K562 (cell line): Measurements from ENCODE around the gene HMGCL. TPM values are rescaled to one million over a fixed set of nuclear protein-coding genes. Genes with fewer than 3 reads are reported as not detected.

Experiments
- ATF6 ChIP-seq: sonication (generic); formaldehyde crosslinking; IDR thresholded peaks from 2 replicates; pipeline ENCODE4 v1.4.0; 2020; ENCODE audit warnings: mild to moderate bottlenecking, missing genetic modification reagents
- ELF4 ChIP-seq: fragments of 450-650 bp; formaldehyde crosslinking; IDR thresholded peaks from 2 replicates; pipeline ENCODE4 v1.4.0; 2022; ENCODE audit warnings: missing genetic modification characterization
- LEF1 ChIP-seq: fragments of 450-650 bp; IDR thresholded peaks from 2 replicates; pipeline ENCODE4 v1.6.1; 2016; ENCODE audit warnings: mild to moderate bottlenecking
- MCM5 ChIP-seq: fragments of 450-650 bp; IDR thresholded peaks from 2 replicates; pipeline ENCODE4 v1.6.1; 2016; ENCODE audit warnings: low read depth
- PHF20 ChIP-seq: fragments of 450-650 bp; IDR thresholded peaks from 2 replicates; pipeline ENCODE4 v1.6.1; 2018; ENCODE audit not compliant: partially characterized antibody
- PKNOX1 ChIP-seq: fragments of 450-650 bp; IDR thresholded peaks from 2 replicates; pipeline ENCODE4 v1.6.1; 2016
- POU5F1 ChIP-seq: fragments of 150-350 bp; IDR thresholded peaks from 2 replicates; pipeline ENCODE4 v1.6.1; 2014; ENCODE audit warnings: borderline replicate concordance, low read length, low read depth, mild to moderate bottlenecking; ENCODE audit not compliant: partially characterized antibody
- SMARCC2 ChIP-seq: fragments of 450-650 bp; IDR thresholded peaks from 2 replicates; pipeline ENCODE4 v1.6.1; 2017; ENCODE audit warnings: antibody characterized with exemption, moderate library complexity, mild to moderate bottlenecking, low read depth
- SP1 ChIP-seq: sonication (generic); formaldehyde crosslinking; IDR thresholded peaks from 2 replicates; pipeline ENCODE4 v1.8.1; 2022; ENCODE audit warnings: mild to moderate bottlenecking, missing genetic modification reagents
- TAF7 ChIP-seq: fragments of 450-650 bp; IDR thresholded peaks from 2 replicates; pipeline ENCODE4 v1.6.1; 2016; ENCODE audit warnings: missing genetic modification characterization, missing compliant biosample characterization
- TARDBP ChIP-seq: fragments of 450-650 bp; IDR thresholded peaks from 2 replicates; pipeline ENCODE4 v1.6.1; 2016
- TOE1 ChIP-seq, 2 experiments: fragments of 450-650 bp in 1 of 2; sonication (generic) in 1 of 2; formaldehyde crosslinking in 1 of 2; IDR thresholded peaks; 2 replicates each; pipeline versions ENCODE4 v1.7.1 to v1.8.0; 2016 to 2022; ENCODE audit warnings: borderline replicate concordance in 2 of 2, mild to moderate bottlenecking in 2 of 2, antibody characterized with exemption in 1 of 2, inconsistent platforms in 1 of 2, low read depth in 1 of 2, missing genetic modification reagents in 1 of 2, moderate library complexity in 1 of 2
- USF1 ChIP-seq: sonication (generic); formaldehyde crosslinking; IDR thresholded peaks from 2 replicates; pipeline ENCODE4 v1.9.0; 2022; ENCODE audit warnings: mild to moderate bottlenecking, missing genetic modification reagents
- VEZF1 ChIP-seq: fragments of 200-800 bp; sonication (Bioruptor generic); IDR thresholded peaks from 2 replicates; pipeline ENCODE4 v1.6.1; 2017; ENCODE audit warnings: missing genetic modification characterization, missing compliant biosample characterization
- ZNF407 ChIP-seq: fragments of 450-650 bp; IDR thresholded peaks from 2 replicates; pipeline ENCODE4 v1.6.1; 2016; ENCODE audit warnings: low read depth
- polyA plus RNA-seq, 8 experiments: library from polyadenylated mRNA; depleted of rRNA in 4 of 8; stranded (reverse) in 5 of 8; unstranded in 3 of 8; fragments of >200 nt; fragmentation: Nextera tagmentation in 2 of 8; fragmentation: Illumina TruSeq in 1 of 8; extraction: Ambion mirVana in 2 of 8; extraction: Trizol in 1 of 8; gene quantifications; 2 replicates each; pipeline versions ENCODE4 v1.2.1 to v1.2.3, GENCODE V29; 2011 to 2014; ENCODE audit warnings: inconsistent platforms in 1 of 8, missing spikeins in 1 of 8
- total RNA-seq, 7 experiments: library from RNA; depleted of rRNA in 6 of 7; stranded (reverse); fragments of >200 nt in 6 of 7; fragmentation: Illumina TruSeq in 2 of 7; extraction: Trizol in 2 of 7; gene quantifications; 2 replicates each; pipeline versions ENCODE4 v1.2.1 to v1.2.3, GENCODE V29; 2011 to 2021; ENCODE audit warnings: low replicate concordance in 1 of 7

HMGCL gene
- total and polyA plus RNA-seq, 9 of the 15 experiments (the other 6 are each of a cell fraction or from before 2014, with no cell fraction given), result 18.0 to 82.2 (median 24.2) TPM

GRCh38 chr1:23809751-23810171 is 15.5 kb downstream of the HMGCL start (continued):
- TF ChIP-seq ZNF407 (peak; percentile 37; the same call in 1 of the 2 replicates), VEZF1 (CRISPR knock-in tag) (no peak), PKNOX1 (no peak), ELF4 (CRISPR knock-in tag) (no peak), LEF1 (peak; percentile 99), TAF7 (tag) (no peak), SMARCC2 (no peak), MCM5 (no peak), USF1 (CRISPR knock-in tag) (peak; percentile 80), ATF6 (CRISPR knock-in tag) (no peak), TOE1 (IDR thresholded peaks at IDR 0.05; ENCODE audit: borderline replicate concordance) (peak; percentile 94), TOE1 (CRISPR knock-in tag; IDR thresholded peaks at IDR 0.05; ENCODE audit: borderline replicate concordance, low read depth) (no peak), PHF20 (no peak), TARDBP (0 out of 2 replicates have a peak, but pooled peaks have one; percentile 71), SP1 (peak; percentile 46; the same call in 1 of the 2 replicates), POU5F1 (no peak)
